GM12865 (cell line): ENCODE data around the gene ADAM12.
"Not testable (repeated sequence)": the region's sequence is repeated elsewhere in the genome, so short reads cannot be mapped to it uniquely, and the experiment has no call there.

Experiments used
- DNase-seq: peaks from one replicate; pipeline ENCODE4 v3.0.0; 2010; ENCODE audit warnings: low read depth
- H3K4me3 ChIP-seq: 2 replicates; pipeline ENCODE4 v1.5.1; 2011; ENCODE audit warnings: mild to moderate bottlenecking, low read depth, low read length, control low read depth
- CTCF ChIP-seq: IDR thresholded peaks from 2 replicates; pipeline ENCODE4 v1.5.1; 2011; ENCODE audit warnings: low read length, control low read depth, low read depth, inconsistent platforms; ENCODE audit not compliant: insufficient read depth; ENCODE audit errors: missing control alignments

Gene ADAM12

GRCh38 chr10:125980521-125981035 lies 407.7 kb downstream of the ADAM12 start:
- TF ChIP-seq CTCF = no peak
- no peak for DNase-seq
- H3K4me3 ChIP-seq = no peak overlapping the region

- no peak for TF ChIP-seq CTCF
- no peak overlapping the region for H3K4me3 ChIP-seq
- no peak for DNase-seq
Measured at GRCh38 chr10:125979976-125980375, 408.3 kb downstream of the ADAM12 start.

DNA sequence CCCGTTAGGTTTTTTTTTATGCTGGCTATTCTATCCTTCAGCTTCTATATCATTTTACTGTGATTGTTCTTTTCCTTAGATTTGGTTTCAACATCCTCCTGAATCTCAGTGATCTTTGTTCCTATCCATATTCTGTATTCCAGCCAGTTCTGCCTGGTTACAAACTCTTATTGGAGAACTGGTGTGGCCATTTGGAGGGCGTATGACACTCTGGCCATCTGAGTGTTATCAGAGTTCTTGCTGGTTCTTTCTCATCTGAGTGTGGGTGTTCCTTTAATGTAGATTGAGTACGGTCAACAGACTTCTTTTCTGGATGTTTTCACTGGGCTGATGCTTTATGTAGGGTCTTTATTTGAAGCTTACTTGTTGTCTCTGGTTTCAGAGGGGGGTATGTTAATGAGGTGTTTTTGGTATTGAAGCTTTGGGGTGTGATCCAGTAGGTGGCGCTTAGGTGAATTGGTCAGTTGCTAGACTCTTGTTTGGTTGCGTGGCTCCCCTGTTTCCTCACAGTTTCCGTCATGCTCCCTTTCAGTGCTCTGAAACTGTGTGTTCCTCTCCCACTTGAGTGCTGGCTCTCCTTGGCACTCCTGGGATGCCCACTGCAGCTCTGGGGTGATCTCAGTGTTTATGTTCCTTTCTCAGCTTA lies 411.2 kb downstream of the ADAM12 start:
- no peak overlapping the region for H3K4me3 ChIP-seq
- DNase-seq = peak; percentile 34
- peak; percentile 47 for TF ChIP-seq CTCF

DNA sequence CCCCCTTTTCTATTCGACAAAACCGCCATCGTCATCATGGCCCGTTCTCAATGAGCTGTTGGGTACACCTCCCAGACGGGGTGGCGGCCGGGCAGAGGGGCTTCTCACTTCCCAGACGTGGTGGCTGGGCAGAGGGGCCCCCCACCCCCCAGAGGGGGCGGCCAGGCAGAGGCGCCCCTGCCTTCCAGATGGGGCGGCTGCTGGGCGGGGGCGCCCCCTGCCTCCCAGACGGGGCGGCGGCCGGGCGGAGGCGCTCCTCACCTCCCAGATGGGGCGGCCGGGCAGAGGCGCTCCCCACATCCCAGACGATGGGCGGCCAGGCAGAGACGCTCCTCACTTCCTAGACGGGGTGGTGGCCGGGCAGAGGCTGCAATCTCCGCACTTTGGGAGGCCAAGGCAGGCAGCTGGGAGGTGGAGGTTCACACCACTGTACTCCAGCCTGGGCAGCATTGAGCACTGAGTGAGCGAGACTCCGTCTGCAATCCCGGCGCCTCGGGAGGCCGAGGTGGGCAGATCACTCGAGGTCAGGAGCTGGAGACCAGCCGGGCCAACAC lies 418.1 kb downstream of the ADAM12 start:
- not testable (repeated sequence) for DNase-seq, H3K4me3 ChIP-seq

- no peak for DNase-seq
- no peak overlapping the region for H3K4me3 ChIP-seq
- no peak for TF ChIP-seq CTCF
Measured at GRCh38 chr10:125967533-125967932, 420.7 kb downstream of the ADAM12 start.

DNA sequence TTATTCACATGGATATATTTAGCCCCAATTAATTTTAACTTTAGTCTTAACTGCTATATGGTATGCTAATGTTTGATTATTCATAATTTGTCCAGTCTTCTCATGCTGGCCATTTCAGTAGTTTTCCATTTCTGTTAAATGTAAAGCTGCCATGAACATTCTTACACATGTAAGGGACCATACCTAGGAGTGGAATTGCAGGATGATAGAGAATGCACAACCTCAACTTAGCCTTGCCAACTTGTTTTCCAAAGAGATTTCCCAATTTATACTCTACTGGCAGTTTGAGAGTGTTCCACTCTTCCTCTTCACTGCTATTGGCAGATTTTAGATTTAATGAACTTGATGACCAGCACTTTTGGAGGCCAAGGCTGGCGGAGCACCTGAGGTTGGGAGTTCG lies 423.7 kb downstream of the ADAM12 start:
- DNase-seq = no peak
- no peak overlapping the region for H3K4me3 ChIP-seq
- no peak for TF ChIP-seq CTCF
